Hepatocyte (in vitro differentiated cells): ENCODE data around the gene OR10A5.
"Not testable (repeated sequence)": the region's sequence is repeated elsewhere in the genome, so short reads cannot be mapped to it uniquely, and the experiment has no call there.

Source experiments
- CTCF ChIP-seq: fragments of 200-600 bp; sonication (generic); IDR thresholded peaks from 2 replicates; pipeline ENCODE4 v1.5.1; 2016; ENCODE audit warnings: antibody characterized with exemption, mild to moderate bottlenecking; ENCODE audit not compliant: poor library complexity
- EZH2phosphoT487 ChIP-seq: fragments of 200-600 bp; sonication (generic); IDR thresholded peaks from one replicate; pipeline ENCODE4 v1.6.1; 2018; ENCODE audit warnings: antibody characterized with exemption, mild to moderate bottlenecking, low read depth, moderate library complexity; ENCODE audit not compliant: unreplicated experiment, severe bottlenecking

DNA sequence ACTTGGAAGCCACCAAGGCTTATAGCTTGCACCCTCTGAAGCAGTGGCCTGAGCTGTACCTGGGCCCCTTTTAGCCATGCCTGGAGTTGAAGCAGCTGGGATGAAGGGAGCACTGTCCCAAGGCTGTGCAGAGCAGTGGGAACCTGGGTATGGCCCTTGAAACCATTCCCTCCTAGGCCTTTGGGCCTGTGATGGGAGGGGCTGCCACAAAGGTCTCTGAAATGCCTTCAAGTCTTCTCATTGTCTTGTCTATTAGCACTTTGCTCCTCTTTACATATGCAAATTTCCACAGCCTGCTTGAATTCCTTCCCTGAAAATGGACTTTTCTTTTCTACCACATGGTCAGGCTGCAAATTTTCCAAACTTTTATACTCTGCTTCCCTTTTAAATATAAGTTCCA is 44.4 kb upstream of the OR10A5 start:
- not testable (repeated sequence) for TF ChIP-seq CTCF, EZH2phosphoT487
